ENCODE measurements around the gene SMARCD1.
"Not testable (repeated sequence)": the region's sequence is repeated elsewhere in the genome, so short reads cannot be mapped to it uniquely, and the experiment has no call there.

Gene SMARCD1

GRCh38 chr12:50142993-50143392 is 57.9 kb downstream of the SMARCD1 start:
- Histone ChIP-seq H3K4me2 (ENCODE audit: insufficient read depth, low read length, poor library complexity, severe bottlenecking) (no peak overlapping the region), H3K4me3 (ENCODE audit: low read length in 2 of 2) (no peak overlapping the region), H2BK5ac (ENCODE audit: low read length) (no peak overlapping the region), H4K8ac (ENCODE audit: low read depth, low read length) (no peak overlapping the region), H3K9me3 (replicated peaks in 1 of 2; ENCODE audit: control insufficient read depth in 2 of 2, insufficient read depth in 1 of 2, low read depth in 1 of 2, low read length in 2 of 2) (no peaks in the 10 kb centered on the region), H3K23ac (ENCODE audit: low read depth, low read length, poor library complexity) (no peak overlapping the region), H3K79me1 (ENCODE audit: low read depth, low read length) (peaks cover 3% of the 10 kb centered on the region), H4K91ac (ENCODE audit: low read depth, low read length, poor library complexity) (no peak overlapping the region), H3K14ac (ENCODE audit: low read length) (no peak overlapping the region), H3K9ac (ENCODE audit: low read depth, low read length, poor library complexity) (no peak overlapping the region), H3K4me1 (ENCODE audit: control insufficient read depth in 2 of 2, insufficient read depth in 1 of 2, low read depth in 1 of 2, low read length in 2 of 2) (no peaks in the 10 kb centered on the region), H3K18ac (ENCODE audit: low read length) (no peak overlapping the region), H3K36me3 (replicated peaks in 1 of 2; ENCODE audit: control insufficient read depth in 2 of 2, insufficient read depth in 2 of 2, low read length in 2 of 2) (peaks cover 4 to 83% of the 10 kb centered on the region in 2 donors), H2AFZ (ENCODE audit: low read length) (no peak overlapping the region), H3K27me3 (ENCODE audit: control insufficient read depth in 3 of 3, insufficient read depth in 3 of 3, low read depth in 1 of 3, low read length in 3 of 3) (no peaks in the 10 kb centered on the region), H2BK12ac (ENCODE audit: low read length) (no peak overlapping the region), H2BK15ac (ENCODE audit: low read length) (no peak overlapping the region), H3K27ac (replicated peaks; ENCODE audit: low read length) (no peak overlapping the region), H3K4ac (ENCODE audit: low read length) (no peak overlapping the region), H2AK5ac (ENCODE audit: low read depth, low read length) (no peak overlapping the region), H2BK120ac (ENCODE audit: low read depth, low read length) (no peak overlapping the region)
- WGBS, 2 donors (ENCODE audit: extremely low coverage in 2 of 2, insufficient read length in 2 of 2, insufficient replicate concordance in 1 of 2): no CpG with 5 or more reads among the region's 8 CpGs
- no peak for DNase-seq (ENCODE audit: low spot score)

- Histone ChIP-seq H2BK5ac (ENCODE audit: low read length) (no peak overlapping the region), H3K18ac (ENCODE audit: low read length) (no peak overlapping the region), H3K27me3 (ENCODE audit: control insufficient read depth in 3 of 3, insufficient read depth in 3 of 3, low read depth in 1 of 3, low read length in 3 of 3) (no peaks in the 10 kb centered on the region), H2BK15ac (ENCODE audit: low read length) (no peak overlapping the region), H3K9me3 (replicated peaks in 1 of 2; ENCODE audit: control insufficient read depth in 2 of 2, insufficient read depth in 1 of 2, low read depth in 1 of 2, low read length in 2 of 2) (no peaks in the 10 kb centered on the region), H3K23ac (ENCODE audit: low read depth, low read length, poor library complexity) (no peak overlapping the region), H3K4me3 (ENCODE audit: low read length in 2 of 2) (no peak overlapping the region), H3K4me1 (ENCODE audit: control insufficient read depth in 2 of 2, insufficient read depth in 1 of 2, low read depth in 1 of 2, low read length in 2 of 2) (no peaks in the 10 kb centered on the region), H2AFZ (ENCODE audit: low read length) (no peak overlapping the region), H3K27ac (replicated peaks; ENCODE audit: low read length) (no peak overlapping the region), H2AK5ac (ENCODE audit: low read depth, low read length) (no peak overlapping the region), H3K4me2 (ENCODE audit: insufficient read depth, low read length, poor library complexity, severe bottlenecking) (no peak overlapping the region), H4K8ac (ENCODE audit: low read depth, low read length) (no peak overlapping the region), H2BK12ac (ENCODE audit: low read length) (no peak overlapping the region), H3K4ac (ENCODE audit: low read length) (no peak overlapping the region), H3K9ac (ENCODE audit: low read depth, low read length, poor library complexity) (no peak overlapping the region), H4K91ac (ENCODE audit: low read depth, low read length, poor library complexity) (no peak overlapping the region), H2BK120ac (ENCODE audit: low read depth, low read length) (no peak overlapping the region), H3K14ac (ENCODE audit: low read length) (no peak overlapping the region), H3K79me1 (ENCODE audit: low read depth, low read length) (peaks cover 2% of the 10 kb centered on the region), H3K36me3 (replicated peaks in 1 of 2; ENCODE audit: control insufficient read depth in 2 of 2, insufficient read depth in 2 of 2, low read length in 2 of 2) (peaks cover 2 to 68% of the 10 kb centered on the region in 2 donors)
- no CpG with 5 or more reads among the region's 2 CpGs for WGBS, 2 donors (ENCODE audit: extremely low coverage in 2 of 2, insufficient read length in 2 of 2, insufficient replicate concordance in 1 of 2)
- DNase-seq (ENCODE audit: low spot score): no peak
Measured at GRCh38 chr12:50145439-50145838, 60.3 kb downstream of the SMARCD1 start.

GRCh38 chr12:50147281-50147680 is 62.1 kb downstream of the SMARCD1 start:
- Histone ChIP-seq H3K36me3 (replicated peaks in 1 of 2; ENCODE audit: control insufficient read depth in 2 of 2, insufficient read depth in 2 of 2, low read length in 2 of 2) (peaks cover 2 to 49% of the 10 kb centered on the region in 2 donors), H3K4ac (ENCODE audit: low read length) (no peak overlapping the region), H2BK12ac (ENCODE audit: low read length) (no peak overlapping the region), H2BK15ac (ENCODE audit: low read length) (no peak overlapping the region), H3K14ac (ENCODE audit: low read length) (no peak overlapping the region), H3K4me3 (ENCODE audit: low read length in 2 of 2) (no peak overlapping the region), H3K27me3 (ENCODE audit: control insufficient read depth in 3 of 3, insufficient read depth in 3 of 3, low read depth in 1 of 3, low read length in 3 of 3) (no peaks in the 10 kb centered on the region), H2BK5ac (ENCODE audit: low read length) (no peak overlapping the region), H3K79me1 (ENCODE audit: low read depth, low read length) (peaks cover 4% of the 10 kb centered on the region), H2BK120ac (ENCODE audit: low read depth, low read length) (no peak overlapping the region), H3K27ac (replicated peaks; ENCODE audit: low read length) (no peak overlapping the region), H3K4me1 (ENCODE audit: control insufficient read depth in 2 of 2, insufficient read depth in 1 of 2, low read depth in 1 of 2, low read length in 2 of 2) (no peaks in the 10 kb centered on the region), H4K8ac (ENCODE audit: low read depth, low read length) (no peak overlapping the region), H2AK5ac (ENCODE audit: low read depth, low read length) (no peak overlapping the region), H2AFZ (ENCODE audit: low read length) (no peak overlapping the region), H3K4me2 (ENCODE audit: insufficient read depth, low read length, poor library complexity, severe bottlenecking) (no peak overlapping the region), H3K9ac (ENCODE audit: low read depth, low read length, poor library complexity) (no peak overlapping the region), H3K9me3 (replicated peaks in 1 of 2; ENCODE audit: control insufficient read depth in 2 of 2, insufficient read depth in 1 of 2, low read depth in 1 of 2, low read length in 2 of 2) (no peaks in the 10 kb centered on the region), H3K23ac (ENCODE audit: low read depth, low read length, poor library complexity) (no peak overlapping the region), H4K91ac (ENCODE audit: low read depth, low read length, poor library complexity) (no peak overlapping the region), H3K18ac (ENCODE audit: low read length) (no peak overlapping the region)
- no CpG with 5 or more reads among the region's 4 CpGs for WGBS, 2 donors (ENCODE audit: extremely low coverage in 2 of 2, insufficient read length in 2 of 2, insufficient replicate concordance in 1 of 2)
- no peak for DNase-seq (ENCODE audit: low spot score)

GRCh38 chr12:50148011-50148410 is 62.9 kb downstream of the SMARCD1 start:
- not testable (repeated sequence) for H3K4me2 ChIP-seq (ENCODE audit: insufficient read depth, low read length, poor library complexity, severe bottlenecking); H3K14ac ChIP-seq (ENCODE audit: low read length); DNase-seq (ENCODE audit: low spot score); H3K23ac ChIP-seq (ENCODE audit: low read depth, low read length, poor library complexity); H3K27me3 ChIP-seq (ENCODE audit: control insufficient read depth in 3 of 3, insufficient read depth in 3 of 3, low read depth in 1 of 3, low read length in 3 of 3); H2BK5ac ChIP-seq (ENCODE audit: low read length); H4K91ac ChIP-seq (ENCODE audit: low read depth, low read length, poor library complexity); H2BK120ac ChIP-seq (ENCODE audit: low read depth, low read length); H3K4me1 ChIP-seq (ENCODE audit: control insufficient read depth in 2 of 2, insufficient read depth in 1 of 2, low read depth in 1 of 2, low read length in 2 of 2); H3K9me3 ChIP-seq (replicated peaks in 1 of 2; ENCODE audit: control insufficient read depth in 2 of 2, insufficient read depth in 1 of 2, low read depth in 1 of 2, low read length in 2 of 2); H3K79me1 ChIP-seq (ENCODE audit: low read depth, low read length); H4K8ac ChIP-seq (ENCODE audit: low read depth, low read length); H2BK15ac ChIP-seq (ENCODE audit: low read length); H2AK5ac ChIP-seq (ENCODE audit: low read depth, low read length); H3K4me3 ChIP-seq (ENCODE audit: low read length in 2 of 2); H3K9ac ChIP-seq (ENCODE audit: low read depth, low read length, poor library complexity); H2AFZ ChIP-seq (ENCODE audit: low read length); H3K27ac ChIP-seq (replicated peaks; ENCODE audit: low read length); H3K18ac ChIP-seq (ENCODE audit: low read length); H3K4ac ChIP-seq (ENCODE audit: low read length); H2BK12ac ChIP-seq (ENCODE audit: low read length)
- WGBS, 2 donors (ENCODE audit: extremely low coverage in 2 of 2, insufficient read length in 2 of 2, insufficient replicate concordance in 1 of 2): no CpG with 5 or more reads among the region's 6 CpGs
- peaks cover 2 to 42% of the 10 kb centered on the region in 2 donors for H3K36me3 ChIP-seq (replicated peaks in 1 of 2; ENCODE audit: control insufficient read depth in 2 of 2, insufficient read depth in 2 of 2, low read length in 2 of 2)
